ENCODE measurements around the gene PNMA6F.
"Not testable (repeated sequence)": the region's sequence is repeated elsewhere in the genome, so short reads cannot be mapped to it uniquely, and the experiment has no call there.

Gene PNMA6F

DNA sequence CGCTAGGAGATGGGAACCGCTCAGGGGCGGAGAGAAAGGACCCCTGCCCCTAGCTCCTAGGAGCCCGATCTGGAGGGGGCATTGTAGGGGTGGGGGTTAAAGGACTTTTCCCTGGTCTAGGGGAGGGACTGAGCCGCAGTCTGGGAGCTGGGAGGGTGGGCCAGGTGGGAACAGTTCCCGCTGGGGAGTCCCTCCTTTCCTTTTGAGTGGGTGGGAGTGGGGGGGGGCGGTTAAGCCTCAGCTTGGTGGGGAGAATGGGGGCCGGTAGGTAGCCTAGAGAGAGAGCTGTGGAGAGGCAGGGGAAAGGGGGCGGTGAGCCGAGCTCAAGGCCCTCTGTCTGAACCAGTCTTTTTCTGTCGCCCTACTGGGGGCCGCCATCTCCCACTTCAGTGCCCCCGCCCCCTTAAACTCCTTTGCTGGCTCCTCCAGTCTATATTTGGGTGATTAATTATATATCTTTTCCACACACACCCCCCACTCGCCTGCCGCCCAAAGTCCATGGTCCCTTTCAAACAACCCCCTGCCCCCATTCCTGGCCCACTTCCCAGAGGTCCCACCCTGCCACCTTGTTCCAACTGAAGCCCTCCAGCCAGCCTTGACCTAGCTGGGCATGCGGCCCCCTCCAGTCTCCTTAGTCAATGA, 13.2 kb upstream of the PNMA6F start:
- DNase-seq (ENCODE audit: low spot score): no peak

DNA sequence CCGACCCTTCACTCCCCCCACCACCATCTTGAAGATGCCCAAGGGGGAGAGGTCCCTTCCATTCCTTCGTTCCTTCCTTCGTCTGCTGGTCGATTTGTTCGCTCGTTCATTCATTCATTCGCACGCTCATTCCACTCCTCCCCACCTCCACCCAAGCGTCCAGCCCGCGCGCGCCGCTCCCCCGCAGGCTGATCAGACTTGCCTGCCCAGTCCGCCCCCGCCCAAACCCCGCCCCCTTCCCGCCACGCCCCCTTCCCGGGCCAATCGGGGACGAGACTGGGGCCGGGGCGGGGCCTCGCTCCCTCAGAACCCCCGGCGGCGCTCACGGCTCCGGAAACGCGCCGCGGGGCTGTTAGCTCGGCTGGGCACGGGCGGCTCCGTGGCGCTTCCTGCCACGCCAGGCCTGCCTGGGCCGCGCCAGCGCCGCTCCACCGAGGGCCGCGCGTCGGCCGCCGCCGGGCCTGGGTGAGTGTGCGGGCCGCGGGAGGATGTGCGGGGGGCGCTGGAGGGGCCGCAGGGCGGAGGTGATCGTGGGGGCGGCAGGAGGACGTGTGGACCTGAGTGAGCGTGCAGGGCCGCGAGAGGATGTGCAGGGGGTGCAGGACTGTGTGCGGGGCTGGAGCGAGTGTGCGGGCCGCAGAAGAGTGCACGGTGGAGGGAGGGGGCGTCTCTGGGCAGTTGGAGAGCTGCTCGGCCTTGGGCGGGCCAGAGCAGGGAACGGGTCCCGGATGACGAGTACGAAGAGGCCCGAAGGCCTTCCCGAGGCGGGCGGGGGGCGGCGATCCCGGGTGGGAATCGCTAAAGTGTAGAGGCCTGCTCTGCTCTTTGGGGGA, 12.5 kb upstream of the PNMA6F start, which contains the start of gene ZNF275:
TSS of gene ZNF275 (plus strand) at position 333 of the 833 bp plus-strand sequence. CDS start 2,527 bp downstream, outside the sequence.
- DNase-seq (ENCODE audit: low spot score): peak; percentile 78

DNA sequence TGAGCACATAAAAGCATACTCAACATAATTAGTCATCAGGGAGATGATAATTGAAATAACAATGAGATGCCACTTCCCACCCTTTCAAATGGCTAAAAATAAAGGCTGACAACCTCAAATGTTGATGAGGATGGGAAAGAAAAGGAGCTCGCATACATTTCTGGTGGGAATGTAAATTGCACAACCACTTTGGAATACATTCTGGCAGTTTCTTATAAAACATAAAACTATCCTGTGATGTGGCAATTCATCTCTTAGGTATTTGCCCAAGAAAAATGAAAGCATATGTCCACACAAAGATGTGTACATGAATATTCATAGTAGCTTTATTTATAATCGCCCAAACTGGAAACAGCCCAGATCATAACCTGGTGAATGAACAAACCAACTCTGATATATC, 11.7 kb upstream of the PNMA6F start:
- DNase-seq (ENCODE audit: low spot score): no peak

DNA sequence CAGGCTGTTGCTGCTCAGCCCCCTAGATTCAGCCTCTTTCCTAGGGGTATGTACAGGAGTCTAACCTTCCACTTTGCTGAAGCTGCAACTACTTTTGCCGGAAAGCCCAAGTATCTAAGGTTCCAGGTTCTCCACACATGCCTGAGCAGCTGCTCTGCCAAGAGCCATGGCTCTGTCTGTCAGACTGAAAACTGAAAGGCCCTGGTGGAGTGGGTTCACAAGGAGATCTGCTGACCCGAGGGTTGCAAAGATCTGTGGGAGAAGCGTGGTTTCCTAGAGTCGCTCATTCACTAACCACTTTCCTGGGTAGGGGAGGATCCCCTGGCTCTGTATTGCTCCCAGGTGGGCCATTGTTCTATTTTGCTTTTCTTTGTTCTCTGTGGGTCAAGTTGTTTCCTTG, 6.0 kb upstream of the PNMA6F start:
- no peak for DNase-seq (ENCODE audit: low spot score)

DNA sequence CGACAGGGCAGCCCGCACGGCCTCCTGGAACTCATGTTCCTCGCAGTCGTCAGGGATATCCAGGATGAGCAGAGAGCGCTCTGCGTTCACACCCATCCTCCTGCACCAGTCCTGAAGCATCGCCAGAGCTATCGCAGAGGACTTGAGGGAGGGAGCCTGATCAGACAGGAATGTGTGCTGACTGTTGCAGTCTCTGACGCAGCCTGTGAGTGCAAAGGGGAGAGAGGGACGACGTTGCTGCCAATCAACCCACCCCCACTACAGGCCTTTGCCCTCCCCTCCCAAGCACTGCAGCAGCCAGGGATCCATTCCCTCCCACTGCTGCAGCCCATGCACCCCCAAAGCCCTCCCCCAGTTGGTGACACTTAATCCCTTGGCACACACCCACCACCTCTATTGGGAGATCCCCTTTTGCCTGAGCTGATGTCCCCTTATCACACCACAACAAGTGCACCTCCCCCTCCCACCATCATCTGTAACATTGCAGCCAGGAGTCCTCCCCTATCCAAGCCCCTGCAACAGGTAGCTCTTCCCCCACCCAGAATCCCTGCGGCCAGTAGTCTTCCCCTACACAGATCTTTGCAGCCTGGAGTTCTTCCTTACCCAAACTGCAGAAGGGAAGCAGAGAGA, 897 bp downstream of the PNMA6F start:
- no peak for DNase-seq (ENCODE audit: low spot score)

DNA sequence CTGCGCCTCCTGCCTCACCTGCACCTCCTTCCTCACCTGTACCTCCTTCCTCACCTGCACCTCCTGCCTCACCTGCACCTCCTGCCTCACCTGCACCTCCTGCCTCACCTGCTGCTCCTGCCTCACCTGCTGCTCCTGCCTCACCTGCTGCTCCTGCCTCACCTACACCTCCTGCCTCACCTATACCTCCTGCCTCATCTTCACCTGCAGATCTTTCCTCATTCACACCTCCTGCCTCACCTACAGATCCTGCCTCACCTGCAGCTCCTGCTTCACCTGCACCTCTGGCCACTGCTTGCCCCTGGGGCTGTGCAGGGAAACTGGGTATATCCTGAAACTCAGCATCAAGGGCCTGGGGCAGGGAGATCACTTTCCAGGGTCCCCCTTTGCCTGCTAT, 1.5 kb downstream of the PNMA6F start:
- not testable (repeated sequence) for DNase-seq (ENCODE audit: low spot score)

DNA sequence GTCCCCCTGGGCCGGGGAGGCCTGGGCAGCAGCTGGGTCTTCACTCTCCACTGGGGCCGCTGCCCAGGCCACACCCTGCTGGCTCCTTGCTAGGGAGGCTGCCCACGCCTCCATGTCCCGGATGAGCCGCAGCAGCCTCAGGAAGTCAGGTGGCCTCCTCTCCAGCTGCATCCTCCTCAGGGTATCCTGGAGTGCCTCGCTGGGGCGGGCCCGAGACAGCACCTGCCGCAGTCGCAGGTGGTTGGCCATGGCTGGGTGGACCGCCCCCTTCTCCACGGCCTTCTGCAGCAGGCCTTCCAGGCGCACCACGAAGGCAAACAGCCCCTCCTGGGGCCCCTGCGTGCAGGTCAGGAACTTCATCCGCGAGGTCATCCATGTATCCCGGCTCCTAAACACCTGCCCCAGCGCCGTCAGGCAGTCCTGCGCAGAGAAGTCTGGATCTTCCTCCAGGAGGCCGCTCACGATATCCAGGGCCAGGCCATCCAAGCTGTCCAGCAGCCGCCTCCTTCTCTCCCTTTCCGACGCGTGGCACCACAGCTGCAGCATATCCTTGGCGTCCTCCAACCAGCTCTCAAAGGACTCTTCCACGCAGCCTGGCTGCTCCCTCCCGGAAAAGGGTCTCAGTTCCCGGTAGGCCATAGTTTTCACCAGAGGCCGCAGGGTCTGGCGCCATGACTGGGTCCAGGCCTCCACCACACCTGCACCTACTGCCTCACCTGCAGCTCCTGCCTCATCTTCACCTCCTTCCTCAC, 2.1 kb downstream of the PNMA6F start:
- no peak for DNase-seq (ENCODE audit: low spot score)

DNA sequence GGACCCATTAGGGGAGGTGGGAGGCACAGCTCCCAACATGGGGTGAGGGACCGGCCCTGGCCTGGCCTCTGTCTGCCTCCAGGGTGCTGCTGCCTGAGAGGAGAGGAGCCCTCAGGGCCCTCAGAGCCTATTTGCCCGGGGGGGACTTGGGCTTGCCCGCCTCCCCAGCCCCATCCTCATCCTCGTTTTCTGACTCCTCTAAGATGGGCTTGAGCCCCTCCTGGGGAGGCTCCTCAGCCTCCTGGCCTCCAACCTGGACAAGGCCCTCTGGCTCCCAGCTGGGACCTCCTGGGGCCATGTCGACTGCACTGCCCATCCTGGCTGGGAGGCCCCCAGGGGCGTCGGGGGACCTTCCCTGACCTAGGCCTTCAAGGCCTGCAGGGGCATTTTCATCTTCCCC, 2.8 kb downstream of the PNMA6F start:
- no peak for DNase-seq (ENCODE audit: low spot score)

DNA sequence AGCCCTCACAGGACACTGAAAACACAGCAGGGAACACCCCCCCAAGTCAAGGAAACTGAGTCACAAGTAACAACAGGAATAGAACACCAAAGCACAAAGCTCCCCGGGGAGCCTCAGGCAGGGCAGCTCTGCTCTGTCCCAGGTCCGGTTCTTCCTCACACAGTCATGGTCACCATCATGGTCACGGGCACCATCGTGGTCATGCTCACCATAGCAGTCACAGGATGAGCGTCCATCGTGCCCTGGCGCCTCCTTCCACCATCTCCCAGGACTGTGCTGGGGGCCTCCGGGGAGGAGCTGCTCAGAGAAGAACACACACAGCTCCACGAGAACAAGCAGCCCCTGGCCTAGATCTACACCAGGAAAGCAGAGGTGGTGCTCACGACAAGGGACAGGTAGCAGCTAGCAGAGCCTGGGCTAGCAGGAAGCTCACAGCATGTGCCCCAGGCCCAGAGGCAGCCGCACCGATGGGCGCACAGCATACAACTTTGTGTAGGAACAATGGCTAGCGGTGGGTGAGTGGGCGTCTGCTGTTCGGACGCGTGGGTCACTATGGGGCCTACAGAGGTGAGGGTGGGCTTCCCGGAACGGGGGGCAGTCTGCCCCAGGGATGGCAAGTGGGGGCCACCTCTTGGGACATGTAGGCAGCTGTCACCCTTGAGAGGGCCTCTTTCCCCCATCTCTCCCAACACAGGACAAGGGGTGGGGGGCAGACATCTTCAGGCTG, 3.4 kb downstream of the PNMA6F start:
- no peak for DNase-seq (ENCODE audit: low spot score)

DNA sequence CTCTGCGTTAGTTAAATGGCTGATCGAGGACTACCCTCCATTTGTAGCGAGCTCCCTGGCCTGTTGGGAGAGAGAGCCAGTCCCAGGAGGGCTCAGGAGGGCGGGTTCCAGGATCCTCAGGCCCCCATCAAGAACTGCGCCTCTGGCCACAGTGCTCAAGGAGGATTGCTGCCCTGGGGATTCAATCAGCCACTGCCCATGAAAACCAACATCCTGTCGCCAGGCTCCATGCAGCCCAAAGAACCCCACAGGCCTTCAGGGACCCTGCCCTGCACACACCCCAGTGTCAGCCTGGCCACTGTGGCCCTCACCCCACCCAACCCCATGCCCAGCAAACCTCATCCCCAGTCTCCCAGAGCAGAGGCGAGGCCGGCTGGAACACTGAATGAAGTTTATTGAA, 4.3 kb downstream of the PNMA6F start:
- no peak for DNase-seq (ENCODE audit: low spot score)

DNA sequence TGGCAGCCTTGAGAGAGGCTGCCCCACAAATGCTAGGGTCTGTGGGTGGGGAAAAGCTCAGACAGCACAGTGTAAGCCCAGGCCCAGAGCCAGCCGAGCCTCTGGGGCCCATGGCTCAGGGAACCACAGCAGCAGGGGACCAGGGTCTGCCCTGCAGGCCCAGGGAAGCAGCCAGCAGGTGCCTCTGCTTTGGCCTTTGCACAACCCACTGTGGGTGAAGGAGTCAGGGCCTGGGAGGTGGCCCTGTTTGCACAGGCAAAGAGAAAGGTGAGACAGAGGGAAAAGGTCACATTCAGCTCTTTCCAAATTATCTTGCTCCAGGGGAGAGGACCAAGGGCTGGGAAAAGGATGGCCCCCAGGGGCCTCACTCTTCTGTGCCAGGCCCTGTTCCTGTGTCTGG, 8.7 kb downstream of the PNMA6F start:
- DNase-seq (ENCODE audit: low spot score): no peak

DNA sequence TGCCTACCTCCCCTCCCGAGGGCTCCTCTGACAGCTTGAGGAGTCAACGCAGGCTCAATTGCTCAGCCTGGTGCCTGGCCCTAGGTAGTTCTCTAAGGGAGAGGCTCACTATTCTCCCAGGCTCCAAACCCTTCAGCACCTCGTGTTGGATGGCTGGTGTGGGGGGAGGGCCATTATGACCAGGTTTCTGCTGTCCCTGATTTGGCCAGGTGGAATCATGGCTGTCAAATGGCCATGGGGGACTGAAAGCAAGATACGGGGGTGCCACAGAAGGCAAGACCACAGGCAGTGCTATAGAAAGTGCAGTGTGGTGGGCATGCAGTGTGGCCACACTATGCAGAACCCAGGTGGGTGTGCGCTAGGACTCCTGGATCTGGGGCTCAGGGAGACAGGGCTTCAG, 9.5 kb downstream of the PNMA6F start:
- no peak for DNase-seq (ENCODE audit: low spot score)

DNA sequence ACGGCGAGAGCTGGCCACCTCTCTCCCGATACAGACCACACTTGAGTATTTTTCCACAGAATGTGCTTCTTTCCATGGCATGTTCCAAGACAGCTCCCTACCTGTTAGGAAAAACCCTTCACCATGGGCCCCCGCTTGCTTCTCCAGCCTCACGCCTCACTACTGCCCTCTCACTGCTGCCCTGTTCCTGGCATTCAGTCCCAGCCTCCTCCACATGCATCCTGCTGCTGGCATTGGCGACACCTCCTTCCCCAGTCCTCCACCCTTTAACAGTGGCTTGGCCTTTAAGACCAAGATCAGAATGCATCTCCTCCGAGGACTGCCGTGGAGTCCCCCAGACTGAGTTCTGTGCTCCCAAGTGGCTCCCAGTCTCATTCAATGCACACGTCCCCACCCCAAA, 10.7 kb downstream of the PNMA6F start:
- no peak for DNase-seq (ENCODE audit: low spot score)

DNA sequence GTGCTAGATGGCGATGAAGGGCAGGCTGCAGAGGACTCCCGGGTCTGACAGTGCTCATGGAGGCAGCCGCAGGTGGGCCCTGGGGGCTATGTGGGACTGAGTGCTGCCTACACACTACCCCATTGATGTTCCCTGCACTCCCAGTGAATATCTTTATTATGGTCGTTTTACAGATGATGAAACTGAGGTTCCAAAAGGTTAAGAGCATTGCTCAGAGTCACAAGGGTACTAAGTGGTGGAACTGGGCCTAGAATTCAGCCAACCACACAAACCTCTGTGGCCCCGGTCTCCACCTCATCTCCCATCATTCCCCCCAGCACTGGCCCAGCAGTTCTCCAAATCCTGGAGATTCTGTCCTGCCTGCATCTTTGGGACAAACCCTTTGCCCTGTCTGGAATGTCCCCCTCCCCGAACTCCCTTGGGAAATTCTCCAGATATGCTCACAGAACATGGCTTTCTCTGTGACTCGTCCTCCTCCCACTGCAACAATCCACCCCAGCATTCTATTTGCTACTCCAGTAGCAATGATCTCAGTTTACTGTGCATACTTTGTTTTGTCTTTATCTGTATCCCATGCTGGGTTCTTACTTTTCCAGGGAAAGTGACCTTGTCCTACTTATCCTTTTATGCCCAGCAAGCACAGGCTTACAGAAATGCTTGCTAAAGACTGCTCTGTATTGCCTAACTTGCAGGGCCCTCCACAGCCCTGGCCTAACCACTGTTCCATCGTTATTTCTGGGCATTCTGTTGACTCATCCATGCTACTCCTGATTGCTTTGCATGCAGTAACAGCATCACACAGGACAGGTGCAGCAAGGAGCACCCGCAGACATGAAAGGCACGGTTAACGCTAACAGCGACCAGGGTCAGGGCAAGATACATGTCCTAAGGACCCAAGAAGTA, 14.0 kb downstream of the PNMA6F start:
- no peak for DNase-seq (ENCODE audit: low spot score)

DNA sequence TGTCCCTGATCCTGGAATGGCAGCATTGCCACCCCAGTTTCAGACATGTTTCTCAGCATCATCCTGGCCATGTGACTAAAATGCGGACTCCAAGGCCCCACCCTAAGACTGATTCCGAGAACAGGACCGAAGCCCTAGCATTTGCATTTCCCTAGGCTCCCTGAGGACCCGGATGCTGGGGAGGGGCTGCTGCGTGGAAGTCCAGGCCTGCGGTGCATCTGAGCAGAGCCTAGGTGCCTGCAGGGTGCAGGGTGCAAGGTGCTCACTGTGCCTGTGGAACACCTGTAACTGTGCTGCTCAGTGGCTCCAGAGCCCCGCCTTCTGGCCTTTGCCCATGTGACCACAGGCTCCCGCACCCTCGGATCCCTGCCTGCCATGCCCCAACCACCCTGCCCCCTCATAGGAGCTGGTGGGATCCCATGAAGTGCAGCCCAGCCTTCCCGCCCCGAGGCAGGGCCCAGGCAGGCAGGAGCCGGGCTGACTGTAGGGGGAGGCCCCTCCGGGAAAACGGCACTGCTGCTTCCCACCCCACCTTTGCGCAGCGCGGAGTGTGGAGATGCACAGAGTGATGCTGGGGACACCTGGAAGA, 14.9 kb downstream of the PNMA6F start:
- DNase-seq (ENCODE audit: low spot score): no peak

DNA sequence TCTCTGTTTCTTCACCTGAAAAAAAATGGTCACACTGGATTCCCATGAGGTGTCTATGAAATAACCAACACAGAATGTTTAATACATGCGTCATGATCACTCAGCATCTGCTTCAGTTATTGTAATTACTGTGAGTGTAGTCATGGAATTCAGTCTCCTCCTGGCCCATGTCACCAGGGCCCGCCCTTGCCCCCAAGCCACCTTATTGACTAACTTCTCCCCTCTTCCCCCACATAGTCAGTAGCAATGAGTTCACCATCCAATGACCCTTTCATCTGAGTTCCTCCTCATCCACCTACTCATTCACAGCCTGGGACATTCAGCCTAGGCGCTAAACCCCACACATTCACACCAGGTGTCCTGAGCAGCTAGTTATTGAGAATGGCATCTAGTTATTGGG, 15.6 kb downstream of the PNMA6F start:
- DNase-seq (ENCODE audit: low spot score): no peak

DNA sequence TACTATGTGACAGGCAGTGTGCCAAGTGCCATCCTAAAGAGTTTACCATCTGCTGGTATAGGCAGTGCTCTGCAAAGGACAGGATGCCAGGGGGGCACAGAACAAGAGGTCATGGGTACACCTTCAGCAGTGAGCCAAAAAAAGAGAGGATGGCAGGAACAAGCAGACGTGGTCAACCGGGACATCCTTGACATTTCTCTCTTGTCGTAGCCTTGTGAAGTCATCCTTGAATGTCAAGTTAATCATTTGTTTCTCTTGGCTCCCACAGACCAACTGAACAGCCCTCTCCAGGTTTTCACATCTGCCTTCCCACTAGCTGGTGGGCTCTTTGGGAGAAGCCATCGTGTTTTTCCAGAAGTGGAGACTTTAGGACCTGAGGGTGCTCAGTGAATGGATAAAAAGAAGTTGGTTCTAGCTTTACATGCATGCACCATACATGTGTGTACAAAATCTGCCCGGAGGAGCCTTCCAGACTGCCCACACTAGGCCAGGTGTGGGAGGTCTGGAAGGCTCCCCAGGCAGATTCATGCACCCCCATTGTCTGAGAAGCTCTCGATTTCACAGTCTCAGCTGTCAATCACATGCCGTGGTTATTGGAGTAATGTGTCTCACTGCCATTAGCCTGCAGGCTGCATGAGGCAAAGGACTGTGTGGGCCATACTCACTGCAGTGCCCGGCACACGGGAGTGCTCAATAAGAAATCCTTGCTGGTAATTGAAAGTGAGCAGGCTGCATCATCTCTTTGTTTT, 16.4 kb downstream of the PNMA6F start:
- DNase-seq (ENCODE audit: low spot score): no peak

DNA sequence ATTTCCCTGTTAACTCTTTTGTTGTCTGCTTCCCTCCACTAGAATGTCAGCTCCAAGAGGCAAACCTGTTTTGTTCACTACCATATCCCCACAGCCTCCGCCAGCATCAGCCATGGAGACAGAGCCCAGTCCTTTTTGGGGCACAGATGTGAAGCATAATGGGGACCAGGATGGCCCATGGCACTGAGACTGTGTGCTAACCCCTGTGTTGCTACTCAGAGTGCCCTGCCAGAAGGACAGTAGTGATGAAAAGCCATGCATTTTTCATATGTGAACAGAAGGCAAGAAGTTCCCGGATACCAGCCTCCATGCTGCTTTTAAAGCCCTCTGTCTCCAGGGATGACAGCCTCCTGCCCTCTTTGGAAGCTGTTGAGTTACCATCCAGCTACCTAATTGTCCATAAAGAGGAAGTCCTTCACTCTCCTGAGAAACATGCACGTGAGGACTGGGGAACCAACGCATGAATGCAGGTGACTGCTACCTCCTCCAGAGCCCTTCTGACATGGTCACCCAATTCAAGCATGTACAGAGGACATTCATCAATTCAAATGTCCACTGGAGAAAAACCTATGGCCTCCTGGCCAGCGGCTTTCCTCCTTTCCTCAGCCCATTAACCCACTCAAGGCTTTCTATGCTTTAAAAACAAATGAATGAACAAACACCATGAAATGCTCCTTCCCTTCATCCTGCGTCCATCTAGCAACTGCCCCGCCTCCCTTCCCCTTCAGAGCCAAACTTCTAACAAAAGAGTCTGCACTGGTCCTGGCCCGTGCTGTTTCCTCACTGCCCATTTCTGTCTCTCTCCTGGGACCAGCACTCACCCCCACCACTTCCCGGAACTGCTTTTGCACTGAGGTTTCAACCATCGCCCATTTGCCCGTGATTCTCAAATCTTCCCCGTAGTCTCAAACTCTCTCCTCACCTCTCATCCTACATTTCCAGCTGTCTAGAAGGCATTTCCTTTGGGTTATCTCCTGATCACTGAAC, 18.0 kb downstream of the PNMA6F start:
- DNase-seq (ENCODE audit: low spot score): no peak
